ENCODE measurements around the gene PRKAB2. TPM values are rescaled to one million over a fixed set of nuclear protein-coding genes. Genes with fewer than 3 reads are reported as not detected.

PRKAB2 gene
- total and polyA plus RNA-seq, 10 donors, result 4.6 to 19.1 (median 9.8) TPM

DNA sequence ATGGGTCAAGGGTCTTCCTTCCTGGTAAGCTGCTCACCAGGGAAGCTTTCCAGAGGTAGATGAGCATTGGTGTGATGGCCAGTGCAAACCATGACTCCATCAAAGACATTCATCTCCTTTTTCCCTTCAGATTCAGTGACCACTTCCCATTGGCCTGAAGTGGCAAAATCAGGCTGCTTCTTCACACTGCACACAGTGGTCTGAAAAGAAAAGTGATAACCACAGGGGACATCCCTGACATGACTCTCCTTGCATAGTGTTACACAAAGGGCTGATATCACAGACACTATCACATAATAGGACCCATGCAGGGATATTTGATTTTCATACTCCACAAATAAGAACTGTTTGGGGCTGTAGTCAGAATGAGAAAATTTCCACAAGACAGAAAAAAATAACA is 41.0 kb upstream of the PRKAB2 start:
- TF ChIP-seq, protein P1, sequence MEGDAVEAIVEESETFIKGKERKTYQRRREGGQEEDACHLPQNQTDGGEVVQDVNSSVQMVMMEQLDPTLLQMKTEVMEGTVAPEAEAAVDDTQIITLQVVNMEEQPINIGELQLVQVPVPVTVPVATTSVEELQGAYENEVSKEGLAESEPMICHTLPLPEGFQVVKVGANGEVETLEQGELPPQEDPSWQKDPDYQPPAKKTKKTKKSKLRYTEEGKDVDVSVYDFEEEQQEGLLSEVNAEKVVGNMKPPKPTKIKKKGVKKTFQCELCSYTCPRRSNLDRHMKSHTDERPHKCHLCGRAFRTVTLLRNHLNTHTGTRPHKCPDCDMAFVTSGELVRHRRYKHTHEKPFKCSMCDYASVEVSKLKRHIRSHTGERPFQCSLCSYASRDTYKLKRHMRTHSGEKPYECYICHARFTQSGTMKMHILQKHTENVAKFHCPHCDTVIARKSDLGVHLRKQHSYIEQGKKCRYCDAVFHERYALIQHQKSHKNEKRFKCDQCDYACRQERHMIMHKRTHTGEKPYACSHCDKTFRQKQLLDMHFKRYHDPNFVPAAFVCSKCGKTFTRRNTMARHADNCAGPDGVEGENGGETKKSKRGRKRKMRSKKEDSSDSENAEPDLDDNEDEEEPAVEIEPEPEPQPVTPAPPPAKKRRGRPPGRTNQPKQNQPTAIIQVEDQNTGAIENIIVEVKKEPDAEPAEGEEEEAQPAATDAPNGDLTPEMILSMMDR (IDR thresholded peaks at IDR 0.05 in 8 of 11, conservative IDR thresholded peaks at IDR 0.05 in 3 of 11), result no peak
- TF ChIP-seq POLR2AphosphoS5 (IDR thresholded peaks at IDR 0.05) (no peak), POLR2A (IDR thresholded peaks at IDR 0.05) (no peak)
- no peaks in the 10 kb centered on the region for H3K27me3 ChIP-seq (replicated peaks in 1 of 7)
- peaks cover 0 to 20% (median 0%) of the 10 kb centered on the region in 6 donors for H3K36me3 ChIP-seq
- H3K4me3 ChIP-seq, result no peak overlapping the region
- intact Hi-C loops (cut with DNase I; ENCODE audit: low total_unique reads), result no loop called here
- no peak overlapping the region for H3K27ac ChIP-seq
- peaks cover 0 to 28% (median 3%) of the 10 kb centered on the region in 6 donors for H3K4me1 ChIP-seq
- no peak for DNase-seq
- no peaks in the 10 kb centered on the region for H3K9me3 ChIP-seq

DNA sequence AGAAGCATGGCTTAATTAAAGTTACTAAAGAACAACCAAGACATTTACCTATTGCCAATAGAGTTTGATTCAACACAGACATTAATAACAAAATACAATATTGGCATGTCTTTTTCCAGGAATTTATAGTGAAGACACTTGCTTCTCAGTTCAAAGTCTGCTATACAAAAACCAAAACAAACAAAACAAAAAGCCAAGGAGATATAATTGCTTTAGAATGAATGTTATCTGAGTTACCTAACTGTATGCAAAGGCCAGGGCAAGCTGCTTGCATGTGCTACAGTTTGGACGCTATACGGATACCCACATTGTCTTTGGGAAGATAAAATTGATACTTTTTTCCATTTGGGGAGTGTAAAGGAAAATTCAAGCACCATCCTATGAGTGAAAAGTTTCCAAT is 39.3 kb upstream of the PRKAB2 start:
- DNase-seq, result no peak
- intact Hi-C loops (cut with DNase I; ENCODE audit: low total_unique reads), result no loop called here
- TF ChIP-seq POLR2AphosphoS5 (IDR thresholded peaks at IDR 0.05), result no peak
- no peak for TF ChIP-seq POLR2A (IDR thresholded peaks at IDR 0.05)
- TF ChIP-seq, protein P1 (IDR thresholded peaks at IDR 0.05 in 8 of 11, conservative IDR thresholded peaks at IDR 0.05 in 3 of 11), result no peak
- WGBS, 5 donors, result 94 to 100% (median 99%) methylated on average over 2 of the region's 2 CpGs
- Histone ChIP-seq H3K4me1 (peaks cover 0 to 28% (median 3%) of the 10 kb centered on the region in 6 donors), H3K4me3 (no peak overlapping the region), H3K36me3 (peaks cover 0 to 20% (median 0%) of the 10 kb centered on the region in 6 donors), H3K9me3 (no peaks in the 10 kb centered on the region), H3K27ac (no peak overlapping the region), H3K27me3 (replicated peaks in 1 of 7) (no peaks in the 10 kb centered on the region)

DNA sequence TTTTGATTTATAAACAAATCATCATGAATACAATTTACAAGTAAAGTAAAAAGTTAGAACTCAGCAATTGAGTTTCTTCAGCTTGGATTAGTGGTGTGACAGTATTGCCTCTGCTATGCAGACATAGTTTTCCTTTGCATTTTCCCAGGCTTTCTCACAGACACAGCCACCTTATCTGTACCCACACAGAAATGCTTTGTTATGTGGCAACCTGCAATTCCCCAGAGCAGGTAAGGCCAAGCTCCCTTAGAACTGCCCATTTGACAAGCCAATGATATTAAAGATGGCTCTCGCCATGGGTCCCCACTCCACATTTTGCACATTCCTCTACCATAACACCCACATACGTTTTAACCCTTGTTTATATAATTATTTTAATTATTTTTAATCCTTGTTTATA is 38.7 kb upstream of the PRKAB2 start:
- Histone ChIP-seq H3K9me3 (no peaks in the 10 kb centered on the region), H3K4me1 (peaks cover 0 to 28% (median 3%) of the 10 kb centered on the region in 6 donors), H3K4me3 (no peak overlapping the region), H3K27ac (no peak overlapping the region), H3K36me3 (peaks cover 0 to 20% (median 0%) of the 10 kb centered on the region in 6 donors), H3K27me3 (replicated peaks in 1 of 7) (no peaks in the 10 kb centered on the region)
- DNase-seq, result no peak
- intact Hi-C loops (cut with DNase I; ENCODE audit: low total_unique reads), result no loop called here
- 83 to 95% (median 90%) methylated on average over 2 of the region's 2 CpGs for WGBS, 5 donors
- TF ChIP-seq, protein P1 (IDR thresholded peaks at IDR 0.05 in 8 of 11, conservative IDR thresholded peaks at IDR 0.05 in 3 of 11), result no peak

DNA sequence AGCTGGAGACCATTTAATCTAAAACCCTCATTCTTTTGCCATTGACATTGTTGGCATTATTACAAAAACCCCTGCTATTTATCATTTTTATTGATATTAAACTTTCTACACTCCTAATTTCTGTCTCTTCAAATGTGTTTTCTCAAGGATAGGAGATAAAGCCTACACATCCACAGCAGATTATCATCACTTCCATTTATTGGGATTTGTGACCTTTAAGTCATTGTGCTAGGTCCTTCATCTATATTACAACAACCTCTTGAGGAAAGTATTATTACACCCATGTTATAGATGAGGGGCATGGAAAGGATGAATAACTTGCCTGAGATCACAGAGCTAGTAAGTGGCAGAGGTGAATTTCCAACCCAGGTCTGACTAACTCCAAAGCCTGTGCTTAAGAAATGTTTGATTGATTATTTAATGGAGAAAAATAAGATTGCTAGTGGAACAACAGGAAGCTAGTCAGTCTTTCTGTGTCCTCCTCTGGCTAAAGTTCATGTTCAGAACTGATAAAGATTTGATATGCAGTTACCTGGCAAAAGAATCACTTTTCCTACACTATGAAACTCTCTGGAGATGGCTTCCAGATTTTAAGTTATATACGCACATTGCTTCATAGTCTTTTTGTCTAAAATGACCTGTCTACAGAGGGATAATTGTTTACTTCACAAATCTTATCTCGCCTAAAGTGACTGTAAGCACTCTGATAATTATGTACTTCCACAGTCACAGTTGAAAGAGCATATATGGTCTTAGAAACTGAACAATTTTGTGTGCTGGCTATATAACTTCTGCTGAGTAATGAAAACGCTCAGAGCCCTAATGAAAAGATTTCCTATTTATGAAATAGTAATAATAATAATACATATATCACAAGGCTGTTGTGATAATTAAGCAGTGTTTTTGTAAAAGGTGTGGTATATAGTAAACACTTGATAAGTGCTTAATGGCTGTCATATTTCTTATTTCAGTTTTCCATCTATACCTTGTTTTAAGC is 37.9 kb upstream of the PRKAB2 start:
- Histone ChIP-seq H3K27me3 (replicated peaks in 1 of 7) (no peaks in the 10 kb centered on the region), H3K4me3 (no peak overlapping the region), H3K36me3 (peaks cover 0 to 20% (median 0%) of the 10 kb centered on the region in 6 donors), H3K27ac (no peak overlapping the region), H3K9me3 (no peaks in the 10 kb centered on the region), H3K4me1 (peaks cover 0 to 25% (median 3%) of the 10 kb centered on the region in 6 donors)
- TF ChIP-seq POLR2A (IDR thresholded peaks at IDR 0.05), result no peak
- intact Hi-C loops (cut with DNase I; ENCODE audit: low total_unique reads), result no loop called here
- 92 to 96% (median 95%) methylated on average over 3 of the region's 3 CpGs for WGBS, 5 donors
- DNase-seq, result no peak

Measured in spleen (tissue), 11 donors.